Stimulated activated CD4-positive, alpha-beta T cell treated with anti-CD3 and anti-CD28 coated beads, Interleukin-4, amount 100 ng/mL, for 48 hours (primary cell): ENCODE measurements around the gene CCDC102B.
"Not testable (repeated sequence)": the region's sequence is repeated elsewhere in the genome, so short reads cannot be mapped to it uniquely, and the experiment has no call there.

ENCODE experiments used
- DNase-seq, 2 donors: peaks; one replicate each; pipeline ENCODE4 v3.0.0-alpha.2; 2020; ENCODE audit warnings: low read depth in 2 of 2

The CCDC102B gene

DNA sequence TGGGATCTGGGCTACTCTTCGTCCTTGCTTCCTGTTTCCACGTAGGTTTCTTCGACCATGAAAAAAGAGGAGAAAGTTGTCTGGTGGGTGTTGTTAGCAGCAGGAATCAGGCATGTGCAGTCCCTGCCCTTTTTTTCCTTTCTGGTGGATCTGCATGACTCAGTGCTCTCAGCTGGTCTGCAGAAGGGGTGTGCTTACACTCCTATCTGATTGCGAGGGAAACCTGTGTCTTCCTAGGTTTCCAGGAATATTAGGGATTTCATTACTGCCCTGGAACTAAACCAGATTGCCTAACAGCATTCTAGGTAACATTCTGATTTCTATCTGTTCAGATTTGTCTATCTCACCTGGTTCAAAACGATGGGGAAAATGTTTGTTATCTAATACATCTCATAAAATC, 174.3 kb downstream of the CCDC102B start:
- DNase-seq = no peak

DNA sequence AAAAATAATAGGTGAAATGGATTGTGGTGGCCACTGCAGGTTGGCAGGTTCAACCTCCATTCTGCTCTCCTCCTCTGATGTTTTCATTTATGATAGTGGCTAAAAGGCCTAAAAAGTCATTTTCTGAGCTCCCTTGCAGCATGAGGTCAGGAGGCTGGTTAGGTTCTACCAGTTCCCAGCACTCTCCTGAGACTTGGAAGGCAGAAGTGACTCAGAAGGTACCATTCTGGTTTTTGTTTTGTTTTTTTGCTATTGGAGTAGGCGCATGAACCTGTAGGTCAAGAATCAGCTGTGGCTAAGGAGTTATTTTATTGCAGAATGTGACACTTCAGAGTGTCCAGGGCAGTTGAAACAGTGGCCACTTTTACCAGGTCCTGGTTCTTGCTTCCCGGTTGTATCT, 181.9 kb downstream of the CCDC102B start:
- DNase-seq = no peak

- no peak for DNase-seq
These were observed 185.2 kb downstream of the CCDC102B start for GRCh38 chr18:68983126-68983525.

GRCh38 chr18:68984342-68984741, 186.5 kb downstream of the CCDC102B start:
- no peak for DNase-seq

- DNase-seq = no peak
These were observed 187.4 kb downstream of the CCDC102B start for GRCh38 chr18:68985172-68985820.

DNA sequence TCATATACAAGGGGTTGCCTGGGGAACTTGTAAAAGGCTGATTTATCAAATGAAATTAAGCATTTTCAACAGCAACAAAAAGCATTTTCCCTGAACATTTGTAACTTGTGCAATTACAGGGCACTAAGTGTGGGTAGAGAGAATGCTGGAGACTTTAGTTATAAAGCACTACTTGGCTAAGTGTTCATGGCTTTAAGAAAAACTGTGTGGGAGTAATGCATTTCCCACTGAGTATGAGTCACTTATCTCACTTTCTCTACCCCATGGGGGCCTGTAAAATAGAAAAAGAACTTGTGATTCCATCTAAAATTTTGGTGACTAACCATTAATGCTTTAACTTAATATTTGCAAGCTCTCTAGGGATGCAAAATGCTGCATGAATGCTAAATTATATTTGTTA, 193.4 kb downstream of the CCDC102B start:
- no peak for DNase-seq

GRCh38 chr18:68992719-68993482, 195.0 kb downstream of the CCDC102B start:
- no peak for DNase-seq

DNA sequence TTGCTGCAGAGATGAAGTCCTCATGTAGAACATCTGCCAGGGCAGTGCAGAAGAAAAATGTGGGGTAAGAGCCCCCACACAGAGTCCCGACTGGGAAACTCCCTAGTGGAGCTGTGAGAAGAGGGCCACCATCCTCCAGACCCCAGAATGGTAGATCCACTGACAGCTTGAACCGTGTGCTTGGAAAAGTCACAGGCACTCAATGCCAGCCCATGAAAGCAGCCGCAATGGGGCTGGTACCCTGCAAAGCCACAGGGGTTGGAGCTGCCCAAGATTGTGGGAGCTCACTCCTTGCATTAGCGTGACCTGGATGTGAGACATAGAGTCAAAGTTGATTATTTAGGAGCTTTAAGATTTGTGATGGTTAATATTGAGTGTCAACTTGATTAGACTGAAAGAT, 197.8 kb downstream of the CCDC102B start:
- no peak for DNase-seq

GRCh38 chr18:68997845-68998244, 200.0 kb downstream of the CCDC102B start:
- no peak for DNase-seq

DNA sequence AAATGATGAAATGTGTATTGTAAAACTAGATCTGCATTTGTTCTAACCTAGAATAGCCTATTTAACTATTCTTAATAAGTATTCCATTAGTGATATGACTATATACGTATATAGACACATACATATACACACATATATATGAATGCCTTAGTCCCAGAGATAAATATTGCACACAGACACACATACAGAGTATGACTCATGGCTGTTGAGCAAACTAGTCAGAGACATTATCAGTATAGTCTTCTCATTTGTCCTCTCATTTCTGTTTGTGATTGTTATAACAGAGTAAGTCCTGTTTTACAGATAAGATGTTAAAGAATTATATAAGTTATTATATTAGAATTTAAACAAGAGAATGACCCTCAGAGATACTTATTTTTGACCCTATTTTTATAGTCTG, 202.5 kb downstream of the CCDC102B start:
- DNase-seq = no peak

GRCh38 chr18:69002233-69002632, 204.4 kb downstream of the CCDC102B start:
- no peak for DNase-seq

GRCh38 chr18:69006212-69006611, 208.3 kb downstream of the CCDC102B start:
- not testable (repeated sequence) for DNase-seq

DNA sequence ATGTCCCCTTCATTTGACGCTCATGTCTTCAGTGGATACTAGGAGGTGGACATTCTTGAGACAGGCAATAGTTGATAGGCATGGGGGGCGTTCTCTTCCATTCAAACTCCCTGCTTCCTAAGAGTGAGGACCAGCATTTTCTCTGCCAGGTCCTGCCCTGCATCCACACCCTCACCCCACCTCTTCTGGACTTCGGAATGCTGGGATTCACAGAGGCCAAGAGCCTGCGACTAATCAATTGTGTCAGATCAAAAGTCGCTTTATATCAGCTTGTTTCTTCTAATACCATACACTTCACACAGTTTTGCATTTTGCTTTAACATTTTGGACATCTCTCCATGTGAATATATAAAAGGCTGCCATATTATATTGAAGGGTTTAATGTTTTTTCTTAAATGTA, 210.7 kb downstream of the CCDC102B start:
- DNase-seq = no peak

- DNase-seq = no peak
These were observed 223.4 kb downstream of the CCDC102B start for GRCh38 chr18:69021211-69021805.

DNA sequence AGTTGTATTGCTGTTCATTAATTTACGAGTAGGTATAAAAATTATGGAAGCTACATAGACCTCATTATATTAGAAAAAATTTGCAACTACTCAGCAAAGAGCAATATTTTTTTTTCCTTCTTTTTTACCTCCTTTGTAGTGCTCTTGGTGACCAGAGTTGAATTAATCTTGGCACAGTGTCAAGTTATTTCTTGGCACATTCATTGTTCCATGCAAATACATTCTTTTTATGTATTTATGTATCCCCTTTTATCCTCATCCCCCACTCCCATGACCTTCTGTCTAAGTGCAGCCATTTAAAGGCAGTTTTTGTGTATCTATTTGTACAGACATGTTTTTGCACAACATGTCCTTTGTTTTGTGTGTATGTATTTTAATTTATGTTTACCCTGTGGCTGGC, 224.5 kb downstream of the CCDC102B start:
- no peak for DNase-seq

GRCh38 chr18:69031571-69031970, 233.7 kb downstream of the CCDC102B start:
- DNase-seq = no peak

DNA sequence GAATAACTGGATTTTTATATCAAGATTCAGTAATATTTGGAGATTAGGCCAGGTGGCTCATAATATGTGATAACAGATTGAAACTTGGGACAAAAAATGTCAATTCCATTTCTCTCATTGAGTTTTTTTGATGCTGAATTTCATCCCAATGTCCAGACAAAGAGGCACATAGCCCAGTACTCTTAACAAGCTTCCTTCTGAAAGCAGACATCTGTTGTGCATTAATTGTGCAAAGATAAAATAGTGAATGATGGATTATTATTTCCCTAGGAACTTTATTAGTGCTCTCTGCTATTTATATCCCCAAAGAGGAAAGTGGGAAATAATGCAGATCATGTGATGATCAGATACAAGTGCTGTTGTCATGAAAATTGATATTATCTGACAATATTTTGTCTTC, 234.1 kb downstream of the CCDC102B start:
- DNase-seq = no peak

DNA sequence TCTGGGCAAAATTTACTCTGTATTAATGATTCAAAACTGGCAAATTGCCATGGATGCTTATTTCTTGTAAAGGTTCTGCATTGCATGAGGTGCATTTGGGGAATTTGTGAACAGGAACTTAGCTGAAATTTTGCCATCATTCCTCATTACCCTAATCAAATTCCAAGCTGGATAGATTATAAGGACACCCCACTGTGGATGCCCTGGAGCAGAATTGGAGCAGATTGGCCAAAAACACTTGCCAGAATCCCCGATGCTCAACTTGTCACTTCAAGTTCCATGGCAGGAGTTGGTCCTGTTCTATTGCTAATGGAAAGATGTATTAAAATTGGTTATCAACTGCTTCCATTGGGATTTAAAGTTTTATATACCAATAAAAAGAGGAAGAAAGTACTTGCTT, 237.9 kb downstream of the CCDC102B start:
- no peak for DNase-seq

GRCh38 chr18:69044215-69044614, 246.3 kb downstream of the CCDC102B start:
- DNase-seq = no peak

GRCh38 chr18:69064063-69064462, 266.2 kb downstream of the CCDC102B start:
- no peak for DNase-seq

DNA sequence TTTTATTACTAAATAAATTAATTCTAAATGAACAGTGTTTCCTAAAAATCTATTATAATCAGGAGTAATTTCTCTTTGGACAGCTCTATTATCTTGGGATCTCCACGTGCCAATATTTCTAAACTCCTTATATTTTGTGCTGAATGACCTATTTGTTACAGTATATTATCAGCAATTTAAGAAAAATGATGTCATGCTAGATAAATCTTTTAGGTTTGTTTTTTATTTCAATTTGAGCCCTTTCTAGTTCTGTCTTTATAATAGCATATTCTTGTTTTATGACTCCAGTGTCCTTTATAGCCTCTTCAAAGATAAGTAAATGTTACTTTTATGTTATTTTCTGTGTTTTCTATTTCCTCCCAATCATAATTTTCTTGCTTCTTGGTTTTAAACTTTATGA, 269.2 kb downstream of the CCDC102B start:
- no peak for DNase-seq

GRCh38 chr18:69071680-69072079, 273.8 kb downstream of the CCDC102B start:
- no peak for DNase-seq

GRCh38 chr18:69081846-69082245, 284.0 kb downstream of the CCDC102B start:
- no peak for DNase-seq
